ENCODE data around the gene METRNL. TPM values are rescaled to one million over a fixed set of nuclear protein-coding genes. Genes with fewer than 3 reads are reported as not detected.

METRNL gene
- total and polyA plus RNA-seq, 8 donors: 11.1 to 28.3 (median 18.0) TPM

GRCh38 chr17:83101805-83102480, 22.5 kb downstream of the METRNL start:
- Histone ChIP-seq H3K9me3 (no peaks in the 10 kb centered on the region), H3K4me1 (peaks cover 15 to 28% (median 25%) of the 10 kb centered on the region in 3 donors), H3K27me3 (no peaks in the 10 kb centered on the region), H3K4me3 (no peak overlapping the region), H3K27ac (peak overlapping the region in 3 of 4 donors; percentile 7 to 50 (median 45)), H3K36me3 (no peaks in the 10 kb centered on the region)
- 52 to 55% methylated on average over 18 to 22 of the region's 22 CpGs for WGBS, 2 donors
- no peak for TF ChIP-seq CTCF (IDR thresholded peaks at IDR 0.05)
- FAIRE-seq (no peak), ATAC-seq (peak in 3 of 4 donors; percentile 22 to 34 (median 23)), DNase-seq (peak in 1 of 6 donors; percentile 63)
- intact Hi-C loops (cut with DNase I): no loop called here

- no peak for TF ChIP-seq CTCF (IDR thresholded peaks at IDR 0.05)
- WGBS, 2 donors: 52 to 83% methylated on average over 38 to 49 of the region's 60 CpGs
- Histone ChIP-seq H3K4me1 (peaks cover 15 to 20% (median 19%) of the 10 kb centered on the region in 3 donors), H3K27ac (no peak overlapping the region), H3K9me3 (no peaks in the 10 kb centered on the region), H3K27me3 (no peaks in the 10 kb centered on the region), H3K36me3 (no peaks in the 10 kb centered on the region), H3K4me3 (no peak overlapping the region)
- intact Hi-C loops (cut with DNase I): no loop called here
- no peak for ATAC-seq
- peak in 2 of 6 donors; percentile 48 to 60 for DNase-seq
- no peak for FAIRE-seq
Observed at GRCh38 chr17:83103200-83103942, 24.0 kb downstream of the METRNL start.

- FAIRE-seq: no peak
- TF ChIP-seq CTCF (IDR thresholded peaks at IDR 0.05): no peak
- H3K27me3 ChIP-seq: no peaks in the 10 kb centered on the region
- no peaks in the 10 kb centered on the region for H3K36me3 ChIP-seq
- no peak for DNase-seq
- H3K4me1 ChIP-seq: peaks cover 13 to 18% (median 14%) of the 10 kb centered on the region in 3 donors
- no peak for ATAC-seq
- no peaks in the 10 kb centered on the region for H3K9me3 ChIP-seq
- WGBS, 2 donors: 69 to 75% methylated on average over 10 of the region's 10 CpGs
- H3K27ac ChIP-seq: no peak overlapping the region
- intact Hi-C loops (cut with DNase I): no loop called here
- H3K4me3 ChIP-seq: no peak overlapping the region
Observed at GRCh38 chr17:83103943-83104311, 24.5 kb downstream of the METRNL start.

GRCh38 chr17:83104577-83105505, 25.4 kb downstream of the METRNL start:
- no peak for TF ChIP-seq CTCF (IDR thresholded peaks at IDR 0.05)
- Histone ChIP-seq H3K36me3 (no peaks in the 10 kb centered on the region), H3K27me3 (no peaks in the 10 kb centered on the region), H3K9me3 (no peaks in the 10 kb centered on the region), H3K4me1 (peaks cover 5 to 14% (median 5%) of the 10 kb centered on the region in 3 donors), H3K27ac (no peak overlapping the region), H3K4me3 (no peak overlapping the region)
- intact Hi-C loops (cut with DNase I): no loop called here
- FAIRE-seq: no peak
- peak in 1 of 6 donors; percentile 11 for DNase-seq
- no peak for ATAC-seq
- WGBS, 2 donors: 71 to 82% methylated on average over 44 to 45 of the region's 45 CpGs

Measured in pancreas (tissue), 10 donors.